ENCODE measurements around the gene ARHGEF10L.

GRCh38 chr1:17732475-17732874 lies 193.0 kb downstream of the ARHGEF10L start:
- TF ChIP-seq POLR2AphosphoS5 (IDR thresholded peaks at IDR 0.05; ENCODE audit: low read depth) (no peak), CTCF (IDR thresholded peaks at IDR 0.05; ENCODE audit: insufficient read depth, low read length) (no peak), REST (IDR thresholded peaks at IDR 0.05; ENCODE audit: insufficient replicate concordance, low read depth) (no peak)
